ENCODE measurements around the gene NWD2.

GRCh38 chr4:37436546-37436945 lies 192.0 kb downstream of the NWD2 start:
- no peak for TF ChIP-seq CTCF (conservative IDR thresholded peaks at IDR 0.05 in 1 of 2, IDR thresholded peaks at IDR 0.05 in 1 of 2; ENCODE audit: low read depth in 1 of 2, low read length in 2 of 2)
- TF ChIP-seq EZH2 (IDR thresholded peaks at IDR 0.05; ENCODE audit: low read length, missing control alignments): no peak

Measured in fibroblast of lung (primary cell).